Right lobe of liver (tissue), 6 donors: ENCODE data around the gene MYO16. TPM values are rescaled to one million over a fixed set of nuclear protein-coding genes. Genes with fewer than 3 reads are reported as not detected.

Source experiments
- ATAC-seq, 4 donors: fragments of 200-7000 bp; cut with Tn5 transposase; one replicate each; pipeline ENCODE4 v1.9.1; 2020; ENCODE audit warnings: mild to moderate bottlenecking in 4 of 4, moderate library complexity in 4 of 4
- DNase-seq, 3 donors: peaks; one replicate each; pipeline ENCODE4 v3.0.0-alpha.2; 2020
- H3K27ac ChIP-seq, 3 donors: fragments of 200-600 bp; one replicate each; pipeline ENCODE4 v1.8.0; 2022
- H3K27me3 ChIP-seq, 2 donors: fragments of 200-600 bp; one replicate each; pipeline ENCODE4 v1.8.0; 2022
- H3K36me3 ChIP-seq, 4 donors: fragments of 200-600 bp; sonication (generic) in 1 of 4; one replicate each; pipeline versions ENCODE4 v1.5.1 to v1.8.0; 2017 to 2022; ENCODE audit warnings: control low read depth in 1 of 4
- H3K4me1 ChIP-seq, 4 donors: fragments of 200-600 bp; sonication (generic) in 1 of 4; one replicate each; pipeline versions ENCODE4 v1.5.1 to v1.8.0; 2017 to 2022; ENCODE audit warnings: control low read depth in 1 of 4
- H3K4me3 ChIP-seq, 3 donors: fragments of 200-600 bp; one replicate each; pipeline ENCODE4 v1.8.0; 2022
- H3K9me3 ChIP-seq, 4 donors: fragments of 200-600 bp; sonication (generic) in 1 of 4; one replicate each; pipeline versions ENCODE4 v1.5.1 to v1.8.0; 2017 to 2022; ENCODE audit warnings: control low read depth in 1 of 4
- POLR2A ChIP-seq: fragments of 450-650 bp; IDR thresholded peaks from one replicate; pipeline ENCODE4 v1.6.1; 2017; ENCODE audit warnings: antibody characterized with exemption, mild to moderate bottlenecking
- WGBS: methylation state at CpG from one replicate; pipeline ENCODE4 v1.1.6; 2018; ENCODE audit warnings: low coverage, low lambda C conversion rate; ENCODE audit not compliant: insufficient coverage; ENCODE audit errors: missing lambda C conversion rate; 5-methylcytosine and 5-hydroxymethylcytosine counted together
- intact Hi-C, 2 donors: fragments of 100-400 bp; cut with DNase I; formaldehyde crosslinking; loops; one replicate each; pipeline versions ENCODE4 v1.11.2 to v1.14.1; 2022
- total RNA-seq, 6 experiments: library from RNA; depleted of rRNA in 2 of 6; stranded (reverse); fragments of >200 nt in 2 of 6; fragmentation: NEBNext Ultra II Directional in 3 of 6; extraction: Animal tissue kit (Norgen Biotek cat#: 25700) in 3 of 6; gene quantifications; one replicate each; pipeline versions ENCODE4 v1.1.0 to v1.2.4, GENCODE V29; 2016 to 2023
- TF ChIP-seq, protein P1 (sequence below), 4 donors: fragments of 200-600 bp in 3 of 4; fragments of 450-650 bp in 1 of 4; IDR thresholded peaks; one replicate each; pipeline versions ENCODE4 v1.5.1 to v1.8.0; 2016 to 2022; ENCODE audit warnings: antibody characterized with exemption in 4 of 4, mild to moderate bottlenecking in 2 of 4
- donor health status: DM: no; HTN: yes; CAD: no.
- donor health status: DM: no; HTN: no; CAD: no.
- donor health status: DM: no; HTN: no; CAD: no.
- donor health status: DM: no; HTN: yes; CAD: no.
- donor health status: DM: no; HTN: yes; CAD: no.

The MYO16 gene
- total RNA-seq, 6 experiments from 2014 or later: 0.43 to 2.7 (median 0.93) TPM

DNA sequence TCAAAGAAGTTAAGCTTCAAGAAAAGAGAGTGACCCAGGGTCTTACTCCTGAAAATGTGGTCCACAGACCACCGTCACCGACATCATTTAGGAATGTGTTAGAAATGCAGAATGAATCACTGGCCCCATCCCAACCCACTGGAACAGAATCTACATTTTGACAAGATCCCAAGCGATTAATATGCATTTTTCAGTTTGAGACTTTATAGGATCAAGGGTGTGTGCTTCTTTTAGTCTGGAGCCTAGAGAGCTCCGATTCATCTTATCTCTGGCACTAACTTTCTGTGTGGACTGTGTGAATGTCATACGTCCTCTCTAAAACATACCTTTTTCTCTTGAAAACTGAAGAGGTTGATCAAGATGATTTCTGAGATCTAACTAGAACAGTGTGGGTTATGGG lies 484.8 kb downstream of the MYO16 start:
- DNase-seq: no peak
- intact Hi-C loops: no loop called here
- Histone ChIP-seq H3K4me1 (no peaks in the 10 kb centered on the region), H3K36me3 (no peaks in the 10 kb centered on the region), H3K27ac (no peak overlapping the region), H3K9me3 (no peaks in the 10 kb centered on the region), H3K27me3 (no peaks in the 10 kb centered on the region), H3K4me3 (no peak overlapping the region)
- WGBS: 67% methylated on average over 2 of the region's 5 CpGs
- ATAC-seq: no peak
- no peak for TF ChIP-seq POLR2A
- TF ChIP-seq, protein P1, sequence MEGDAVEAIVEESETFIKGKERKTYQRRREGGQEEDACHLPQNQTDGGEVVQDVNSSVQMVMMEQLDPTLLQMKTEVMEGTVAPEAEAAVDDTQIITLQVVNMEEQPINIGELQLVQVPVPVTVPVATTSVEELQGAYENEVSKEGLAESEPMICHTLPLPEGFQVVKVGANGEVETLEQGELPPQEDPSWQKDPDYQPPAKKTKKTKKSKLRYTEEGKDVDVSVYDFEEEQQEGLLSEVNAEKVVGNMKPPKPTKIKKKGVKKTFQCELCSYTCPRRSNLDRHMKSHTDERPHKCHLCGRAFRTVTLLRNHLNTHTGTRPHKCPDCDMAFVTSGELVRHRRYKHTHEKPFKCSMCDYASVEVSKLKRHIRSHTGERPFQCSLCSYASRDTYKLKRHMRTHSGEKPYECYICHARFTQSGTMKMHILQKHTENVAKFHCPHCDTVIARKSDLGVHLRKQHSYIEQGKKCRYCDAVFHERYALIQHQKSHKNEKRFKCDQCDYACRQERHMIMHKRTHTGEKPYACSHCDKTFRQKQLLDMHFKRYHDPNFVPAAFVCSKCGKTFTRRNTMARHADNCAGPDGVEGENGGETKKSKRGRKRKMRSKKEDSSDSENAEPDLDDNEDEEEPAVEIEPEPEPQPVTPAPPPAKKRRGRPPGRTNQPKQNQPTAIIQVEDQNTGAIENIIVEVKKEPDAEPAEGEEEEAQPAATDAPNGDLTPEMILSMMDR (IDR thresholded peaks at IDR 0.05): no peak

DNA sequence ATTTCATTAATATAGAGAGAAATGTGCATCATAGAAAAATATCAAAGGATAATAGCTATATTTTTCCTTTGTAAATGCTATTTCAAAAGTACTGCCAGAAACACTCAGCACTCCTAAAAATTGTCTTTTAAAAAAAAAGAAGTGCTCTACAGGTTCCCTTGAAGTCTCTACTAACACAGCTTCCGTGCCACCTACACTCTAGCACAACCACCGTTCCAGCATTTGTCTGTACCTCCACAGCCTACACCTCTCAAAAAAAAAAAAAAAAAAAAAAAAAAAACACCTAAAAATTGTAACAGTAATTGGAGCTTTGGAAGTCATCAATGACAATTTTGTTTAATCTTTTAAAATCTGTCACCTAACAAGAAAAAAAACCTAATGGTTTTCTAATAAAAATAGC lies 485.6 kb downstream of the MYO16 start:
- ATAC-seq: no peak
- no peak overlapping the region for H3K4me3 ChIP-seq
- H3K36me3 ChIP-seq: no peaks in the 10 kb centered on the region
- DNase-seq: no peak
- no peaks in the 10 kb centered on the region for H3K27me3 ChIP-seq
- no peak overlapping the region for H3K27ac ChIP-seq
- 84% methylated on average over 2 of the region's 2 CpGs for WGBS
- intact Hi-C loops: no loop called here
- no peaks in the 10 kb centered on the region for H3K4me1 ChIP-seq
- no peaks in the 10 kb centered on the region for H3K9me3 ChIP-seq
- no peak for TF ChIP-seq POLR2A
- TF ChIP-seq, protein P1 (IDR thresholded peaks at IDR 0.05): no peak

DNA sequence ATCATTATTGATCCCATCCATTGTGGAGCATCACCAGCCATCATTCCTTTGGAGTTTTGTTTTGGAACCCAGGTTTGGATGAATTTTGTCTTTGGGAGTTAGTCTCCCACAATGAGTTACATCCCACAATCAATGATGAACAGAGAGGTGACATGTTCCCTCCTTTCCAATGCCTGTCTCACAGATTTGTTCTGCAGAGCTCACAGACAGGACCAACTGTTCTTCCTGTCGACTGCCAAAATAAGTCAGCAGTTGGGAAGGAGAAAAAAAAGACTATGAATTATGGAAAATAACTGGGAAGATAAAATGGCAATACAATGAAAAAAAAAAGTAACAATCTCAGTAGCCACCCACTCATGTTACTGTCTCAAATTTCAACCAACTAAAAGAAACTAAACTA lies 489.1 kb downstream of the MYO16 start:
- Histone ChIP-seq H3K4me3 (no peak overlapping the region), H3K27me3 (no peaks in the 10 kb centered on the region), H3K9me3 (no peaks in the 10 kb centered on the region), H3K4me1 (no peaks in the 10 kb centered on the region), H3K36me3 (no peaks in the 10 kb centered on the region), H3K27ac (no peak overlapping the region)
- intact Hi-C loops: no loop called here
- WGBS: no CpG with 5 or more reads among the region's 1 CpG
- ATAC-seq (no peak), DNase-seq (no peak)
- TF ChIP-seq POLR2A: no peak
- TF ChIP-seq, protein P1 (IDR thresholded peaks at IDR 0.05): no peak

DNA sequence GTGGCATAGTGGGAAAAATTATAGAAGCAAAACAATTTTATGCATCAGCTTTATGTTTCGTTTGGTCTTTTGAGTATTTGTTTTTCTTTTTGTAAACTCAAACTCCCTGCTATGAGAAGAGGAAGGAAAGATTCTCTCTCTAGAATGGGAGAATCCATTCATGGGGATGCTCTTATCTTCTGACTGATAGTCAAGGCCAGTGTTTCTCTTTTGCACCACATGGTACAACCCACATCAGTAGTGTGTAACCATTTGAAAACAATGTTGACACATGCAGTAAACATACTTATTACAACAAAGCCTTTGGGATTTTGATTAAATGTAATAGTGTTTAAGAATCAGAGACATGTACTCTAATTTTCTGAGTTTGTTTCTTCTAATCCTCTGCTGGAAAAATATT lies 490.5 kb downstream of the MYO16 start:
- H3K4me3 ChIP-seq: no peak overlapping the region
- 60% methylated on average over 1 of the region's 1 CpG for WGBS
- ATAC-seq (no peak), DNase-seq (no peak)
- TF ChIP-seq, protein P1 (IDR thresholded peaks at IDR 0.05): no peak
- no peak for TF ChIP-seq POLR2A
- H3K36me3 ChIP-seq: no peaks in the 10 kb centered on the region
- H3K4me1 ChIP-seq: no peaks in the 10 kb centered on the region
- no peaks in the 10 kb centered on the region for H3K27me3 ChIP-seq
- H3K27ac ChIP-seq: no peak overlapping the region
- intact Hi-C loops: no loop called here
- H3K9me3 ChIP-seq: no peaks in the 10 kb centered on the region

DNA sequence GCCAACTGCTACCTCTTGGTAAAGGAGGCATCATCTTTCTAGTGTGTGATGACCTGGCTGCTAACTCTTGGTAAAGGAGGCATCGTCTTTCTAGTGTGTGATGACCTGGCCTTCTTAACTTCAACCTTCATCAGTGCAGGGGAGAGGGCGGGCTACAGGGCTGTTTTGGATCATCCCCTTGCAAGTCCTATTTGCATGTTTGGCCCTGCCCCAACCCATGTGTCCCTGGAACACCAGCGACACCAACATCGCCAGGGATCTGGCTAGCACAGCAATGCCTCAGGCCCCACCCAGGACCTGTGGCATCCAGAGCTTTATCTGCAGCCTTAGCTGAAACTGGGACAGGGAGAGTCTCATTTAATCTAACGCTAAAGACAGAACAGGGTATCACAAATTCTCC lies 492.4 kb downstream of the MYO16 start:
- intact Hi-C loops: no loop called here
- 84% methylated on average over 3 of the region's 5 CpGs for WGBS
- no peak for DNase-seq

More for the DNA sequence above, 492.4 kb downstream of the MYO16 start:
- no peaks in the 10 kb centered on the region for H3K9me3 ChIP-seq
- TF ChIP-seq, protein P1 (IDR thresholded peaks at IDR 0.05): no peak
- TF ChIP-seq POLR2A: no peak
- H3K27ac ChIP-seq: no peak overlapping the region
- H3K27me3 ChIP-seq: no peaks in the 10 kb centered on the region
- no peak overlapping the region for H3K4me3 ChIP-seq
- H3K36me3 ChIP-seq: no peaks in the 10 kb centered on the region
- ATAC-seq: no peak
- no peaks in the 10 kb centered on the region for H3K4me1 ChIP-seq
